Measurements from ENCODE around the gene FGFRL1. TPM values are rescaled to one million over a fixed set of nuclear protein-coding genes. Genes with fewer than 3 reads are reported as not detected.

FGFRL1 gene
- polyA plus RNA-seq, 1 experiment: 21.2 TPM

DNA sequence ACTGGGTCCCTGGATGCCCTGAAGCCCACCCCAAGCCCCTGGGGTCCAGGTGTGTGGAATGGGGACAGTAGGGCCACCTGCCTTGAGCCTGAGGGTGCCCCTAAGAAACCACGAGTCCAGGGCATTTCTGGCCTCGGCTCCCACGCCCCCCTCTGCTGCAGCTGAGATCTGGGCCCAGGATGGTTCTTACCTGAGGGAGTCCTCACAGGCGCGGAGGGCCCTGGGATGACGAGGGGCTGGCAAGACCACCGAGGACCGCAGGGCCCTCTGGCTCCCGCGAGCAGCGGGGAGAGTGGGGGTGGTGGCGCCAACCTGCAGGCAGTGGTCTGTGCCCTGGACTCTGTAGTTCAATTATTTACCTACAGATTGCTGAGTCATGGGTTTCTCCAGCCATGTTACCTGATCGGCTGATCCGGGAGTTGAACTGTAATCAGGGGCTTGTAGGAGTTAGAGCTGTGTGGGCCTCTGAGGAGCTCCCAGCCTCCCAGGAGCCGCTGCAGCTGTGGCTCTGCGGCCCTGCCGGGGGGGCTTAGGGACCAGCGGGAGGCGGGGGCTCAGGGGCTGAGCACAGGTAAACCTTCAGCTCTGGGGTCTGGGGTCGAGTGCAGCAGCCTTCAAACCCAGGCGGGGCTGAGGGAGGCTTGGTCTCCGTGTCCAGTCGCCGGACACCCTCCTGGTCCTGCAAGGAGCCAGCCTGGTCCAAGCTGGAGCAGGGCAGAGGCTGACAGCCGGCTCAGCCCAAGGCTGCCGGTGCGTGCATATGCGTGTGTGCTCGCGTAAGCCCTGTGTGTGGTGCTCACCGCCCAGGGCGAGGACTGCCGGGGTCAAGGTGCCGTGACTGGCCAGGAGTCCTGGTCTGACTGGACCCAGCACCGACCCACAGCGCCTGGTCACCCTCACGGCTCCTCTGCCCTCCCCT is 18.1 kb upstream of the FGFRL1 start, which contains the start of gene SLC26A1:
TSS of gene SLC26A1 (minus strand) at position 294 of the 919 bp plus-strand sequence. CDS start 1,701 bp downstream, outside the sequence.
- POLR2A ChIA-PET: no interaction called here
- H3K27me3 ChIP-seq (ENCODE audit: control insufficient read depth, insufficient read depth, low read length): peaks cover 17% of the 10 kb centered on the region
- CTCF ChIA-PET: interaction anchor here (0.6 kb wide), 1 partner anchor 309 kb away, joined by 3 read pairs; no protein-coding TSS in a partner anchor
- no peak within 1 kb of the TSS for H3K4me3 ChIP-seq (ENCODE audit: low read depth, low read length)
- TF ChIP-seq, protein P1, sequence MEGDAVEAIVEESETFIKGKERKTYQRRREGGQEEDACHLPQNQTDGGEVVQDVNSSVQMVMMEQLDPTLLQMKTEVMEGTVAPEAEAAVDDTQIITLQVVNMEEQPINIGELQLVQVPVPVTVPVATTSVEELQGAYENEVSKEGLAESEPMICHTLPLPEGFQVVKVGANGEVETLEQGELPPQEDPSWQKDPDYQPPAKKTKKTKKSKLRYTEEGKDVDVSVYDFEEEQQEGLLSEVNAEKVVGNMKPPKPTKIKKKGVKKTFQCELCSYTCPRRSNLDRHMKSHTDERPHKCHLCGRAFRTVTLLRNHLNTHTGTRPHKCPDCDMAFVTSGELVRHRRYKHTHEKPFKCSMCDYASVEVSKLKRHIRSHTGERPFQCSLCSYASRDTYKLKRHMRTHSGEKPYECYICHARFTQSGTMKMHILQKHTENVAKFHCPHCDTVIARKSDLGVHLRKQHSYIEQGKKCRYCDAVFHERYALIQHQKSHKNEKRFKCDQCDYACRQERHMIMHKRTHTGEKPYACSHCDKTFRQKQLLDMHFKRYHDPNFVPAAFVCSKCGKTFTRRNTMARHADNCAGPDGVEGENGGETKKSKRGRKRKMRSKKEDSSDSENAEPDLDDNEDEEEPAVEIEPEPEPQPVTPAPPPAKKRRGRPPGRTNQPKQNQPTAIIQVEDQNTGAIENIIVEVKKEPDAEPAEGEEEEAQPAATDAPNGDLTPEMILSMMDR (IDR thresholded peaks at IDR 0.05; ENCODE audit: insufficient read depth, low read depth, low read length): no peak
- DNase-seq (ENCODE audit: low read depth): no peak
- peaks cover 4% of the 10 kb centered on the region for H3K36me3 ChIP-seq (ENCODE audit: control insufficient read depth, insufficient read depth, low read length)

DNA sequence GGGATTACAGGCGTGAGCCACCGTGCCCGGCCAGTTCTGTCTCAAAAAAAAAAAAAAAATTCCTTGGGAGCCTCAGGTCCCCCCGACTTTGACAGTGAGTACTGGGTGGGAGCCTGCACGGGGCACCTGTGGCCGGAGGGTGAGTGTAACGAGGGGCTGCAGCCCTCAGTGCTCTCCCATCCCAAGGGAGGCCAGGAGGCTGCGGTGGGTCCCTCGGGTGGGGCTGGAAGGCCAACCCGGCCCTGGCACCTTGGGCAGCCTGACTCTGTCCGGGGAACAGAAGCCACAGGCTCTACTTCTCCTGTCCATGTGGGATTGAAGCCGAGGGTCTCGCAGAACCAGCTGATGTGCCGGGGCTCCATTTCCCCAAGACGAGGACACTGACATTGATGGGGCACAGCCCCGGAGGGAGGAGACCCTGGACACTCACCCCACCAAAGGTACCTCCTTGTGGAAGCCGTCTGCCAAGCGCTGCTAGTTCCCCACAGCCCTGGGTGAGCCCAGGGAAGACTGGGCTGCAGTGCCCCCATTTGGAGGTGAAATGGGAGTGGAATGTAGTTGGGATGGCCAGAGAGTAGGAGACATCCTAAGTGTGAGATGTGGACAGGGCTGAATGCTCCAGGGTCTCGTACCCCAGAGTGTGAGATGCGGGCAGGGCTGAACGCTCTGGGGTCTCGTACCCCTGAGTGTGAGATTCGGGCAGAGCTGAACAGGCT is 16.0 kb upstream of the FGFRL1 start:
- ChIA-PET CTCF (interaction anchor here (0.5 kb wide), 1 partner anchor 1111 kb away, joined by 3 read pairs; no protein-coding TSS in a partner anchor), POLR2A (no interaction called here)
- no peak overlapping the region for H3K4me3 ChIP-seq (ENCODE audit: low read depth, low read length)
- H3K27me3 ChIP-seq (ENCODE audit: control insufficient read depth, insufficient read depth, low read length): peaks cover 22% of the 10 kb centered on the region
- no peak for DNase-seq (ENCODE audit: low read depth)
- TF ChIP-seq, protein P1 (IDR thresholded peaks at IDR 0.05; ENCODE audit: insufficient read depth, low read depth, low read length): no peak
- peaks cover 4% of the 10 kb centered on the region for H3K36me3 ChIP-seq (ENCODE audit: control insufficient read depth, insufficient read depth, low read length)

DNA sequence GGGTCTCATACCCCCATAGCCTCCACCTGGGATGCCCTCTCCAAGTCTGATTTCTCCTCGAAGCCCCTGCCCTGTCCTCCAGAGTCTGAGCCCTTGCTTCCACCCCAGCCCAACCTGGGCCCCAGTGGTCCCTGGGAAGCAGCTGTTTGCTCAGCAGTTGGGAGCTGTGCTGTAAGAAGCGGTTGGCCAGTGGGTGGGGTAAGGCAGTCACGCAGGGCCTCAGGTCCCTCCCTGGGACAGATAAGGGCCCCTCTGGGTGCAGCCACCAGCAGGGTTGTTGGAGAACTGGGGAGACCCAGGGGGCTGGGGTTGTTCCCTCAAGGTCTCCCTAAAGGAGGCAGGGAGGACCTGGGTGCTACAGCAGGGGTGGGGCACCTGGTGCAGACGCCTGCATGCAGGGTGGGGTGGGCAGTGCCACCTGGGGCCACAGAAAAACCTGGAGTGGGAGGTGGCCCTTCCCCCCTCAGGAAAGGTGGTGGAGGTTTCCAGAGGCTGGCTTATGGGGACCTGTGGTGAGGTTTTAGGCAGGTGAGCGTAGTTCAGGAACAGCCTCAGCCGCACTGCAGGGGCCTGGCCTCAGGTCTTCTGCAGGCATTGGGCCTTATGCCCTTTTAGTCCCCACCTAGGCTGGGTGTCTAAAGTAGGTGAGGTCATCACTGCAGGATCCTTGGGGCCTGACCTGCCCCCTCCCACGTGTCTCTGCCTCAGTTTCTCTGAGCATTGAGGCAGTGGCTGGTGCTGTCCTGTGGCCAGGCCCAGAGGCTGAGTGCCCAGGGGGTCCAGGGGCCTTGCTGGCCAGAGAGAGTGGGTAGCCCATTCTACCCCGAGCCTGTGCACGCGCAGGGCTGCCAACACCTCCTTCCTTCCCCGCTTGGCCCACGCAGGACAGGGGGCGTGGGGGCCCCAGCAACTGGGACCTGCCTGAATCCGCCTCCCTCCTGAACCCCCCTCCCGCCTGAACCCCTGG is 15.1 kb upstream of the FGFRL1 start:
- Histone ChIP-seq H3K4me3 (ENCODE audit: low read depth, low read length) (no peak overlapping the region), H3K27me3 (ENCODE audit: control insufficient read depth, insufficient read depth, low read length) (peaks cover 24% of the 10 kb centered on the region), H3K36me3 (ENCODE audit: control insufficient read depth, insufficient read depth, low read length) (peaks cover 3% of the 10 kb centered on the region; the same call in 1 of the 2 replicates)
- POLR2A ChIA-PET: no interaction called here
- CTCF ChIA-PET: interaction anchor here (1.0 kb wide), 1 partner anchor 12 kb away, joined by 3 read pairs; no protein-coding TSS in a partner anchor
- no peak for DNase-seq (ENCODE audit: low read depth)
- TF ChIP-seq, protein P1 (IDR thresholded peaks at IDR 0.05; ENCODE audit: insufficient read depth, low read depth, low read length): no peak

DNA sequence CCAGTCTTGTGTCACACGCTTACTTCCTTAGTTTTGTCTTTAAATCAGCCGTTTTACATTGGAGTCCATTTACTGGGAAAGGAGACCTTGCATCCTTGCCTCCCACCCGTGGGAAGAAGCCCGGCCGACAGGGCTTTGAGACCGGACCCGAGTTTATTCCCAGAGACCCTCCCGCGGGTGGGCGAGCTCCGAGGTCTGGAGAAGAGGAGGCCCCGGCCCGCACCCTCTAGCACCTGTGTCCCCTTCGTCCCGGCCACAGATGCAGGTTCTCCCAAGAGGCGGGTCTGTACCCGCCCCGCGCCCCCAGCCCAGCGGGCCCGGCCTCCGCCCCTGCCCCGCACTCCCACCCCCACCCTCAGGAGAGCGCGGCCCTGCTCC is 14.4 kb upstream of the FGFRL1 start:
- H3K27me3 ChIP-seq (ENCODE audit: control insufficient read depth, insufficient read depth, low read length): peaks cover 26% of the 10 kb centered on the region
- peaks cover under 1% of the 10 kb centered on the region; the same call in 1 of the 2 replicates for H3K36me3 ChIP-seq (ENCODE audit: control insufficient read depth, insufficient read depth, low read length)
- no peak for DNase-seq (ENCODE audit: low read depth)
- TF ChIP-seq, protein P1 (IDR thresholded peaks at IDR 0.05; ENCODE audit: insufficient read depth, low read depth, low read length): no peak
- H3K4me3 ChIP-seq (ENCODE audit: low read depth, low read length): no peak overlapping the region
- POLR2A ChIA-PET: no interaction called here
- CTCF ChIA-PET: interaction anchor here (1.0 kb wide), 1 partner anchor 11 kb away, joined by 3 read pairs; no protein-coding TSS in a partner anchor
